ENCODE measurements around the gene SPRED1.
A peak's percentile ranks its signal among the peaks of the same experiment; 100 is the strongest.

The SPRED1 gene

GRCh38 chr15:38217788-38218609 lies 34.6 kb upstream of the SPRED1 start:
- peak; percentile 80 for DNase-seq (ENCODE audit: low spot score)
- ChIA-PET POLR2A (ENCODE audit: low non-redundant PET) (interaction anchor here (0.6 kb wide), 1 partner anchor 33 kb away, joined by 8 read pairs; no protein-coding TSS in a partner anchor), CTCF (interaction anchor here (0.6 to 0.9 kb wide), 3 partner anchors 23 to 171 kb away, joined by 3 to 5 read pairs (median 3); no protein-coding TSS in a partner anchor)
- TF ChIP-seq, protein P1, sequence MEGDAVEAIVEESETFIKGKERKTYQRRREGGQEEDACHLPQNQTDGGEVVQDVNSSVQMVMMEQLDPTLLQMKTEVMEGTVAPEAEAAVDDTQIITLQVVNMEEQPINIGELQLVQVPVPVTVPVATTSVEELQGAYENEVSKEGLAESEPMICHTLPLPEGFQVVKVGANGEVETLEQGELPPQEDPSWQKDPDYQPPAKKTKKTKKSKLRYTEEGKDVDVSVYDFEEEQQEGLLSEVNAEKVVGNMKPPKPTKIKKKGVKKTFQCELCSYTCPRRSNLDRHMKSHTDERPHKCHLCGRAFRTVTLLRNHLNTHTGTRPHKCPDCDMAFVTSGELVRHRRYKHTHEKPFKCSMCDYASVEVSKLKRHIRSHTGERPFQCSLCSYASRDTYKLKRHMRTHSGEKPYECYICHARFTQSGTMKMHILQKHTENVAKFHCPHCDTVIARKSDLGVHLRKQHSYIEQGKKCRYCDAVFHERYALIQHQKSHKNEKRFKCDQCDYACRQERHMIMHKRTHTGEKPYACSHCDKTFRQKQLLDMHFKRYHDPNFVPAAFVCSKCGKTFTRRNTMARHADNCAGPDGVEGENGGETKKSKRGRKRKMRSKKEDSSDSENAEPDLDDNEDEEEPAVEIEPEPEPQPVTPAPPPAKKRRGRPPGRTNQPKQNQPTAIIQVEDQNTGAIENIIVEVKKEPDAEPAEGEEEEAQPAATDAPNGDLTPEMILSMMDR (conservative IDR thresholded peaks at IDR 0.05; ENCODE audit: low read depth), result no peak
- H3K27ac ChIP-seq, result peak overlapping the region; percentile 22; the same call in 1 of the 2 replicates

DNA sequence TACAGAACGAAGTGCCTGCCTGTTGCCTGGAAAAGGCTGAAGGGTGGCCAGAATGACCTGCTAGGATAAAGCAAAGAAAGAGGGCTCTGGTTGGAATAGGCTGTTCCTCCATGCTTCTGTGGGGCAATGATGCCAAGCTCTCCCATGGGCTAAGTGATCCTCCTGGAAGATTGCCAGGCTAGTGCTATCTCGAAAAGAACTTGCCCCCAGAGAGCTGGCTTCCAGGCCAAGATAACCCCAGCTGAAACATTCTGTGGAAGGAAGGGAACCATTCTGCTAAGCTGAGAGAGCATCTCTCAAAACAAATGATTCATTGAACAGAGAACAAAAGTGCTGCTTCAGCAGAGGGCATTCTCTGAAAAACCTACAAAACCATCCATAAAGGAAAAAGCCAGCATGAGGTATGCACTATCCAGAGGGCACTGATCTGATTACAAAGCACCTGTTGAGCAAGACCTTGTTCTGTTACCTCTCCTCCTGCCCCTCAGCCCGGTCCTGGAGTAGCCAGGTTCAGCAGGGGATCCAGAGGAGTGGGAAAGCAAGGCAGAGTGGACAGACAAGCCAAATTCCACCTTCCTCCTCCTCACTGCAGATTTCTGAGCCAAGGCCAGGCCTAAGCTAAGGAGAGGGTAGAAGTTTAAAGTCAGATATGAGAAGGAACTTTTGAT lies 31.9 kb upstream of the SPRED1 start:
- CTCF ChIA-PET, result no interaction called here
- POLR2A ChIA-PET (ENCODE audit: low non-redundant PET), result no interaction called here
- no peak overlapping the region for H3K27ac ChIP-seq
- TF ChIP-seq, protein P1 (conservative IDR thresholded peaks at IDR 0.05; ENCODE audit: low read depth), result no peak
- no peak for DNase-seq (ENCODE audit: low spot score)

DNA sequence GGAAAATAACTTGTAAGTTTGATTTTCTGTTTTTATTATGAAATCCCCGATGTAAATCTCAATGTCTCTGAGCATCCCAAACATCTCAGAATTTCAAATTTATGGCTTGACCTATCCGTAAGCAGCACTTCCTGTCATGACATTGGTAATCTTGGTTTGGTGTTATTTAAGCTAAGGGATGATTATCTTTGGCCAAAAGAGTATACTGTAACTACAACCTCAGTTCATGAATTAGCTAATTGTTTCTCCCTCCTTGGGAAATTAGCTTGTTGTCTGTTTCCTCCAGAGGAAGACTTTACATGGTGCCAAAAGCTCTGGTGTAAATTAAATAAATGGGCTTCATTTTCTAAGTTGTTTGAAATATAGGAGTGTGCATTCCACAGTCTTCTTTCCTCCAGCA lies 28.1 kb upstream of the SPRED1 start:
- no peak for DNase-seq (ENCODE audit: low spot score)
- TF ChIP-seq, protein P1 (conservative IDR thresholded peaks at IDR 0.05; ENCODE audit: low read depth), result no peak

DNA sequence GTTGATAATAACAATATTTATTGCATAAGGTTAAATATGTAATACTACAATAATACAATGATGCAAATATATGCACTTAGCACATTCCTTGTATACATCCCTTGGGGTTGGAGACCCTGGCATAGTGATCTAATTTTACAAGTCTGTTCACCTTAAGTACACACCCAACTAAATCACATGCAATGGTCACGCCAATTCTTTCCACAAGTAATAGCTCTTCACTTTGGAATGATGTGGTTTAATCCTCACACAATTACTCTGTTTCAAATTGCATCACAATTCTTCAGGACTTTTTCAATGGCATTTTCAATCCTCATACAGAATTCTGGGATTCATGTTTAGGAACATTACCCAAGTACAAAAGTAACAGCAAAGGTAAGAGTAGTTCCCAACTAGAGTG lies 27.3 kb upstream of the SPRED1 start:
- no peak for DNase-seq (ENCODE audit: low spot score)
- TF ChIP-seq, protein P1 (conservative IDR thresholded peaks at IDR 0.05; ENCODE audit: low read depth), result no peak
- CTCF ChIA-PET, result interaction anchor here (0.6 kb wide), 1 partner anchor 152 kb away, joined by 3 read pairs; no protein-coding TSS in a partner anchor
- POLR2A ChIA-PET (ENCODE audit: low non-redundant PET), result no interaction called here
- H3K27ac ChIP-seq, result no peak overlapping the region

More for the DNA sequence above, 28.1 kb upstream of the SPRED1 start:
- CTCF ChIA-PET, result interaction anchor here (0.6 kb wide), 1 partner anchor 151 kb away, joined by 3 read pairs; no protein-coding TSS in a partner anchor
- H3K27ac ChIP-seq, result no peak overlapping the region
- POLR2A ChIA-PET (ENCODE audit: low non-redundant PET), result no interaction called here

- H3K27ac ChIP-seq, result no peak overlapping the region
- ChIA-PET POLR2A (ENCODE audit: low non-redundant PET) (no interaction called here), CTCF (interaction anchor here (0.7 to 1.1 kb wide), 2 partner anchors 24 to 466 kb away, joined by 3 read pairs; no protein-coding TSS in a partner anchor)
- DNase-seq (ENCODE audit: low spot score), result peak; percentile 79
- TF ChIP-seq, protein P1 (conservative IDR thresholded peaks at IDR 0.05; ENCODE audit: low read depth), result no peak
These were observed 25.9 kb upstream of the SPRED1 start for GRCh38 chr15:38226608-38227266.

DNA sequence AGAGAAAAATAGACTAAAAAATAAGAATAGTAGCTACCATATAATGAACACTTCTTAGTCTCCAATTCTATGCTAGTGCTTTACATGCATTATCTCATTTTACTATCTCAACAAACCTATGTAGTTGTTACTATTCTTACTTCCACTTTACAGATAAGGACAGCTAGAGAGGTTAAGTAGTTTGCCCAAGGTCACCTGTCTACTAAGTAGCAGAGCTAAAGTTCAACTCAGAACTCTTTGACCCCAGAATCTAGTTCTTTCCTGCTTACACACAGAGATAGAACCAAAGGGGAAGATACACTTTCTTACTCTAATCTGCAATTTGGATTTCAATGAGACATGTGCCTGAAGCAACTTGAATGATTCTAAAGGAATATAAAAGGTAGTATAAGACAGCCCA lies 24.7 kb upstream of the SPRED1 start:
- TF ChIP-seq, protein P1 (conservative IDR thresholded peaks at IDR 0.05; ENCODE audit: low read depth), result no peak
- H3K27ac ChIP-seq, result no peak overlapping the region
- POLR2A ChIA-PET (ENCODE audit: low non-redundant PET), result no interaction called here
- CTCF ChIA-PET, result no interaction called here
- DNase-seq (ENCODE audit: low spot score), result no peak

Data from RWPE1 (cell line).